Fibroblast of skin of right quadriceps (primary cell): Measurements from ENCODE around the gene ATP6V1D.
"Not testable (repeated sequence)": the region's sequence is repeated elsewhere in the genome, so short reads cannot be mapped to it uniquely, and the experiment has no call there.

ENCODE experiments used
- DNase-seq: peaks from one replicate; pipeline ENCODE4 v3.0.0-alpha.2; 2013

Gene ATP6V1D

DNA sequence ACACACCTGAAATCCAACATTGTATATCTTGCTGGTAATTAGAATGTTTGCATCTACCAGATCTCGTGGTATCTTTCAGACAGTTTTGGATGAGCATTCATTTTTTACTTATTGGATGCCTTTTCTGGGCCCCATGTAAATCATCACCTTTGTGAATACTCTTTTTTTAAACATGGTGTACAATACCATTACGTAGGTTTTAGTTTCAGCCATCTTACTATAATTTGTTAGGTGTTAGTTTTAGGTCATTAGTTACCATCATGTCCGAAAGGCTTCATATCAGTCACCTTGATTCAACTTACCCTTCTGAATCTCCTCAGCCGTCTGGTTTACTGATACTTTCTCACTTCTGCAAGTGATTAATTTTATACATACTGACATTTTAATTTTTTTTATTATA, 5.9 kb upstream of the ATP6V1D start:
- no peak for DNase-seq

DNA sequence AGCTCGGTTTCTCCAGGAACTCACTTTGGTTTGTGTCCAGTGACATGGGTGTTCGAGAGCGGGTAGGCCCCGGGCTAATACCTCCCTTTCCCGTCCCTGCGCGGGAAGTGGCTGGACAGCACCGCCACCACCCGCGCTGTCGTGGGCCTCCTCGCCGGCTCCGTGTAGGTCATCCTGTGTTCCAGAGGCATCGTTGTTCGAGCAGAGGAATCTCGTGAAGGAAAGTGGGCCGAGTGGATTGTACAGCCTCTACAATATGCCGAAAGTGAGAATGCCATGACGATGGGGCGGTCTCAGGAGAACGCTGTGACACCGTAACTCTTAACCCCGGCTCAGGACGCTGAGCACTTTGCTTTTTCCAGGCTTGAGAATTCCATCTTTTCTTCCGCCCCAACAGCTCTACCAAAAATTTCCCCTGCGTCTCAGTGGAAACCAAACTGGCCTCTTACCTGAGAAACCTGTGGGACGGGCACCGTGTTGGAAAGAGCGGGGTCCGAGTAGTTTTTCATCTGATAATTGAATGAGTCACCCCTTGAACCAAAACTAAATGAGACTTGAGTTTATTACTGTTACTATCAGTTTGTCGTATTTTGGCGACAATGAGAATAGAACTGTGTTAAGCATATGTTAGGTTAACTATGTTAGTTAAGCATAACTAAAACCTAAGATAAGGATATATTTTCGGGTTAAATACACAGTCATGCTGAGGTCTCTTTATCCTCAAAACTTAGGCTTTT, 1.0 kb upstream of the ATP6V1D start:
- DNase-seq = no peak

DNA sequence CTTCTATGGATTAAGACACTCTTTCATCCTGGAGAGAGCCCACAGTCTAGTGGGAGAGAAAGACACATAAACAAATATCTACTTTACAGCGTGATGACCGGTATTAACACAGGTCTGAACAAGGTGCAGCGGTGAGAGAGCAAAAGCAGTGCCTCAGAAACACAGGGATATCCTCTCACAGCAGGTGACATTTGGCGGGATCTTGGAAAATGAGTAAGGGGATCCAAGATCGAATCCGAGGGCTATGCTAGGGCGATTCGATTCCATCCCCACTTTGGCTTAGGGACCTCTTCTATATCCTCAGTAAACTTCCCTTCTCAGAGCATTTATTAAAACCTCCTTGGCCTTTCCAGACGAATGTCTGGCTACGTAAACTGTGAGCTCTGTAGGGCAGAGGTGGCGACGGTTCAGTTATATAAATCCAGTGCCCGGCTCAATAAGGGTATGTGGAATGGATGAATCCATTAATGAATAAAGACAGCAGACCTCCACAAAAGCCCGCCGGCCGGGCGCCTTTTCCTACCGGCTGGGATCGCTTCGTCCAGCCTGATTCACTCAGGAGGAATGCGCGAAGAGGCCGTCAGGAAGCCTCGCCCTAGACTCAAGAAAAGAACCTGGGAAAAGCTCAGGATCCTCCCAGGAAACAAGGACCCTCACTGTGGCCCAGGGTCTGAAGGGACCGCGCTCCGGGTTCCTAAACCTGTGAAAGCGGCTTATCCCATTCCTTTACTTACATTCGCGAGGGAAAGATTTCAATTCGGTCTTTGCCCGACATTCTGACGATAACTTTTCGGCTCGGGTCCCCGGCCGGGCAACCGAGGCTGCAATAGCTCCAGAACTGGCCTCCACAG, 455 bp downstream of the ATP6V1D start:
- DNase-seq = peak; percentile 62

DNA sequence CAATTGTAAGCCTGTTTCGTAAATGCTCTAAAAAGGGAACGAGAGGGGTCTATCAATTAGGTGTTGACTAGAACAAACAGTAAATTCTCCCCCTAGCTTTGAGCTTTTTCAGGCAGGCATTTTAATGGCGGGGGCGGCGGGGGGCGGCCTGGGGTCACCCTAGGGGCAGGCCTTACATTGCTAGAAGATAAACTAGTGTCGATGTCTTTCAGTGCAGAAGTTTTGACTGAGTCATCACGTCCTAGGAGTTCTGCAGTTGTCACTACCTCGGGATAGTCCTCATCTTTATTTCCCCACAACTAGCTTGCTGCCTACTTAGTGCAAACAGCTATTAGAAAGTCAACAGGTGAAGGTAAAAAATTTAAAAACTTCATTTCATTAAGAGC, 1.6 kb downstream of the ATP6V1D start:
- peak; percentile 13 for DNase-seq

DNA sequence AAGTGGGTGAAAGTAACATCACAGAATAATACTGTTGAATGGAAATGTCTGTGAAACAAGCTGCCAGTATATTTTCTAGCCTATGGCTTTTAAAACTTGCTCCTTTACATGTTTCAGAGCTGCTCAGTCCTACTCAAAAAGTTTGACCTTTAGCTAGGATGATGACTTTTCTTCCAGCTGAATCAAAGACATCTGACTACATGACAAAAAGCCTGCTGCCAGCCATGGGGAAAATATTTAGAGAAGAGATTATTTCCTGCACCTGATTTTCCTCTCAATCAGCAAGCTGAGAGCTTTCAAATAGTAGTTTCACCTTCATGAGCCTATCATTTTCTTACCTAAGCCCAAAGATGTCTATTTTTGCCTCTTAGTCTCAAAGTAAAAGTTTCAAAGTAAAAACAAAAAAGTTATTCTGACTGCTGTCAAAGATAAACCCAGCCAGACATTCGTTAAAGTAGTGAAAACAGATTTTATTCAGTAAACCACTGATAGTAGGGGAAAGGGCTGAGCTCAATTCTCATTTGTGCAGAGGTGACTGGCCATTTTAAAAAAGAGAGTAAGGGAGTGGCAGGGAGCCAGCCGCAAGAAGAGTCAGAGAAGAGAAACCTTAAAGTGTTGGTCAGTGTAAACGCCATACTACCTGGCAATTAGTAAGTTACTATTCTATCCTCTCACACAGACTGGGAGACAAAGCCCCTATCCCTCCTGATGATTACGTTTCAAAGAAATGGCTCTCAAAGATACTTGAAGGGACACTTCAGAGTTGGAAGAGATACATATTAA, 2.2 kb downstream of the ATP6V1D start:
- DNase-seq = no peak

DNA sequence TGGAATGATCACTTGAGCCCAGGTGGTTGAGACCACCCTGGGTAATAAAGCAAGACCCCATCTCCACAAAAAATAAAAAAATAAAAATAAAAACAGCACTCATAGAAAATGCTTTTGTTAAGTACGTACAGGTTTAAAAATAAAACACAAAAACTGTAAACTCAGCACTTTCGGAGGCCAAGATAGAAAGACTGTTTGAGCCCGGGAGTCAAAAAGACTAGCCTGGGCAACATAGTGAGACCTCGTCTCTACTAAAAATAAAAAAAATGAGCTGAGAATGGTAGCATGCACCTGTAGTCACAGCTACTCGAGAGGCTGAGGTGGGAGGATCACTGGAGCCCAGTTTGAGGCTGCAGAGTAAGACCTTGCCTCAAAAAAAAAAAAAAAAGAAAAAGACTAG, 7.5 kb downstream of the ATP6V1D start:
- no peak for DNase-seq

DNA sequence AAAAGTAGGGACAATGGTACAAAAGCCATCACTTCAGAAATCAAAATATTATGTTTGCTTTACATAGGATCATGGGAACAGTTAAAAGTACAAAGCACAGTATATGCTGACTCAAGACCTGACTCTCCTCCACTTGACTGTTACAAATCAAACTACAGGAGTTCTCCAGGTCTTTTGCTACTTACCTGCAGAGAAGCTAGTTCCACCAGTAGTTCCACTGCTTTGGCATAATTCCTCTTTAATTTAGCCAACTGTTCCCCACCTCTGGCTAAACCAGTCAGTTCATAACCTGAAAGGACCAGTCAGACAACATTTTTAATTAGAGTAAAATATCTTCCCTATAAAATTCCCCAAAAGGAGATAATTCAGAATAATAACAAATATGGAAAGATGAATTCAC, 14.0 kb downstream of the ATP6V1D start:
- no peak for DNase-seq

DNA sequence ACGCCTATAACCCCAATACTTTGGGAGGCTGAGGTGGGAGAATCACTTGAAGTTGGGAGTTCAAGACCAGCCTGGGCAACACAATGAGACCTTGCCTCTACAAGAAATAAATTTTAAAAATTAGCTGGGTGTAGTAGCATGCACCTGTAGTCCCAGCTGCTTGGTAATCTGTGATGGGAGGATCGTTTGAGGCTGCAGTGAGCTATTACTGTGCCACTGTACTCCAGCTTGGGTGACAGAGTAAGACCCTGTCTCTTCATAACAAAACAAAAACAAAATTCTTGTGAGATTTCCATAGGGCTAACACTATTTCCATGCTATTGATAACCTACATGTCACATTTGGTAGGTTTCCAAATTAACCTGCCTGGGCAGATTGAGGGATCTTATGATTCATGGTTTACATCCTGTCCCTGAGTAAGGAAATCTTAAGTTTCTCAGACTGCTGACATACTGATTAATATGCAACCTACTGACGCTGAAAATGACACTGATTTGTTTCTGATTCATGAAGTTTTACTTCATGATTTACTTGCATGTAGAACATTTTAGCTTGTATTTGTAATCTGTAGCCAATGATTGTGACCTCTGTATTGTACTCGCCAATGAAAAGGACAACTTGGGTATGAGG, 15.9 kb downstream of the ATP6V1D start:
- DNase-seq = no peak

DNA sequence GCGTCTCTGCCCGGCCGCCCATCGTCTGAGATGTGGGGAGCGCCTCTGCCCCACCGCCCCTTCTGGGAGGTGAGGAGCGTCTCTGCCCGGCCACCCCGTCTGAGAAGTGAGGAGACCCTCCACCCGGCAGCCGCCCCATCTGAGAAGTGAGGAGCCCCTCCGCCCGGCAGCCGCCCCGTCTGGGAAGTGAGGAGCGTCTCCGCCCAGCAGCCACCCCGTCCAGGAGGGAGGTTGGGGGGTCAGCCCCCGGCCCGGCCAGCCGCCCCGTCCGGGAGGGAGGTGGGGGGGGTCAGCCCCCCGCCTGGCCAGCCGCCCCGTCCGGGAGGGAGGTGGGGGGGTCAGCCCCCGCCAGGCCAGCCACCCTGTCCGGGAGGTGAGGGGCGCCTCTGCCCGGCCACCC, 18.4 kb downstream of the ATP6V1D start:
- DNase-seq = not testable (repeated sequence)

DNA sequence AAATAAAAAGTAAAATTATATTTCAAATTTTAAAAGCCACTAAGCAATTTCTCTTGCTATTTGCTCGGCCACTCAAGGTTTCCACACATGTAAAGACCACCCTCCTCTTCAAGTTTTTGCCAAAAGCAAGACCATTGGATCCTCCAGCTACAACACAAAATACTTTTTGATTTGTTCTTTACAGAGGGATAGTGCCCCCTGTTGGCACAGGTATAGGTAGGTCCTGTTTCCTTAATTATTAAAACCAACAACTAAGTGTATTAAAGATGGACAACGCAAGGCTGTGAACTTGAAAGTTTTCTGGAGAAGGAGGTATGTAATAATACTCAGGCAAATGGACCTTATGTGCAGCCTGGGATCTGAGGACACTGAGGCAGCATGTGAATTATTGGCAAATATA, 23.8 kb downstream of the ATP6V1D start:
- no peak for DNase-seq

DNA sequence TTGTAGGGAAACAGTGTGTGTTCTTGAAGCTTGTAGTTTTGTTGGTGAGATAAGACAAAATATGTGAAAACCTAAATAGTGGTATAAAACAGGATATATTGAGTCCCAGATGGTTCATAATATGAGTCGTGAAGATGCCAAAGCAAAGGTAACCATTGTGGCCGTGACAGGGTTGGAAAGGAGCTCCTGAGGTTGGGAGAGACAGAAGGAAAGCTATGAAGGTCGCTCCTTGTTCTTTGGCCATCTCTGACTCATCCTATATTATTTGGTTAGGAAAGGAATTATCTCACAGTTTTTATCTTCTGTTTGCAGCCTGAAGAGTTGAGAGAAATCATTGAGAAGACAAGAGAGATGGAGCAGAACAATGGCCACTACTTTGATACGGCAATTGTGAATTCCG, 27.1 kb downstream of the ATP6V1D start:
- DNase-seq = no peak

DNA sequence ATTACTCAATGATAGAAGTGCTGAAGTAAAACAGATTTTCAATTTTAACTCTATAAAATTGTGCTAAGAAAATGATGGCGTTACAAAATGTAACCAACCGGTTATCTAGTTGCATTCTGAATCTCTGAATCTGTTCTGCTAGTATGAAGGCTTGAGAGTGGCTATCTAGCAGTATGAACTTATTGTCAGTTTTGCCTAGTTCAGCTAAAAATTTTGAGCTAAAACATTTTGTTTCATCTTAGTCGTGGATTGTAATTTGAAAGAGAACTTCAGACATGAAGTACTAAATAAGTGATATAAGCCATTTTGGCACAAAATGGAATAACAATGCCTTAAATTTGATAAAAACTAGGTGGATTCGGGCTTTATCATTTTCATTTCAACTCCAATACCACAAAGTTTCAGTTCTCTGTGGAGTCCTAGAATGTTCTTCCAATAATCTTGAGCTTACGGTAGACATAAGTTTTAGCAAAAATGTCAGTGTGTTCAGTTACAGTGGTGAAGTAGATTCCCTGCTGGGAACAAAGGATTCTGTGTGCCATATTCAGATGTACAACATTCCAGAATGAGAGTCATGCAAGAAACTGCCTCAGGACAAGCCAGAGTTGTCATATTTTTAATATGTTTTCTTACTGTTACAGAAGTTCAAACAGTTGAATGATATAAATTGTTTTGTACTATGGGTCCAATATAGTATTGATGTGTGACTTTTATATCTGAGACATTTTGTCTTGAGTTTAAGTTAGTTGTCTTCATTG, 28.1 kb downstream of the ATP6V1D start:
- DNase-seq = peak; percentile 13

DNA sequence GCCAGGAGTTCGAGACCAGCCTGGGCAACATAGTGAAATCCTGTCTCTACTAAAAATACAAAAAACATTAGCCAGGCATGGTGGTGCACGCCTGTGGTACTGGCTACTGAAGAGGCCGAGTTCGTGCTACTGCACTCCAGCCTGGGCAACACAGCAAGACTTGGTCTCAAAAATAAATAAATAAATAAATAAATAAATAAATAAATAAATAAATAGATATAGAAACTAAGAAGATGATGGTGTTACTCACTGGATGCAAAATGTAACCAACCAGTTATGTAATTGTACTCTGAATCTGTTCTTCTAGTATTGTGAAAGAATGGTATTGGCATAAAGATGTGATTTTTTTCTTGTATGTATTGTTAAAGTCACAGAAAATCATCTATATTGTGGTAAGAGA, 29.9 kb downstream of the ATP6V1D start:
- DNase-seq = not testable (repeated sequence)

DNA sequence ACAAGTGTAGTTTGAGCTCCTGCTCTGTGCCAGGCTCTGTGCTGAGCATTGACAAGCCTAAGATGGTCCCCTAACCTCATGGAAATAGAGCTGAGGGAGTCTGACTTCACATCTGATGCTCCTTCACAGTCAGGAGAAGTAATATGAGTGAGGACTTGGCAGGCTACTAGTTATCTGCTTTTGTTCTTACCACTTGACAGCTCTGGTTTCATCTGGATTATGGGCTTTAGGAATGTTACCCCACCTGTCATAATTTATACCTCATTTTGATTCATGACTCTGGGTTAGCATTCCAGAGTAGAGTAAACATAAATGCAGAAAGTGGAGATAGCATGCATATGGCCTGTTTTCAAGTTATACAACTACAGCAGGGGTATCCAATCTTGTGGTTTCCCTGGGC, 40.5 kb downstream of the ATP6V1D start:
- peak; percentile 58 for DNase-seq

DNA sequence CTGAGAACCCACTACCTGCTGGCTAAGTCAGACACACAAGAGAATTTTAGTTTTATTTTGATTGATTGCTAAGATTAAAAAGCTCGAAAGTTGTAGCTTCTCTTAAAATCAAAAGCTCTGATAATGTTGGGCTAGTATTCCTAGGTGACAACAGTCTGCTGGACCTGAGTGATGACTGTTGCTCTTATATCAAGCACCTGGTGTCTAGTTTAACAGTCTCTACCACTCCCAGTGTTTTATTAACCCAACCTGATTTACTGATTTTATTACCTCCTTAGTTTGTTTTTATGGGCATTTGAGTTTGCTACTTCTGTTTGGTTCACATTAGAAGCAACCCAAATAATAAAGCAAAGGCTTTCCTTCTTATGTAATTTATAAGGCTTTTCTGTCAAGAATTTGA, 41.8 kb downstream of the ATP6V1D start:
- DNase-seq = no peak

DNA sequence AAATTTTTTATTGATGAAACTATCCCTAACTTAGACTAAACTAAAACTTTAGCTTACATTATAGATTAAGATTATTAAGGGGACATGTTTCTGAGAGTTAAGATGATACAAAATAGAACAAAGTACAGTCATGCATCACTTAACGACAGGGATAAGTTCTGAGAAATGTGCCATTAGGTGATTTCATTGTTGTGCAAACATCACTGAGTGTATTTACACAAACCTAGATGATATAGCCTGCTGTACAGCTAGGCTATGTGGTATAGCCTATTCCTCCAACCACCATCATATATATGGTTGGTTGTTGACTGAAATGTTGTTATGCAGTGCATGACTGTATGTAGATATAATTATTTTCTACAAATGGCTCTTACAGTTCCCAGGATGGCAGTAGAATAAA, 46.5 kb downstream of the ATP6V1D start:
- no peak for DNase-seq

DNA sequence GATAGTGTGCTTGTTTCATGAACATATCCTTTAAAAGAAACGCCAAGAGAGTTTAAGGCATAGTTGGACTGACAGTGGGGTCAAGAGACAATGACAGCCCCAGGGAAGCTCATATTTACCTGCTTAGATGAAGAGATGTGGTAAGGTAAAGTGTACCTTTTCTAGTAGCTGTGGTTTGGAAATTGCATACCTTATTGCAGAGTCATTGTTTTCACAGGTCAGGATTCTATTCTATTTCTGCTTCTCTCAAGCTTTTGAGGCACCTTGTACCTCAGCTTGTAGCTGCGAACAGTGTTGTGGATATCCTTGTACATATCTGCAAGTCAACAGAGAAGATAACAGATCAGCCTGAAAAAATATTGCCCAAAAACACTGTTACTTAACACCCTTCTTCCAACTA, 47.7 kb downstream of the ATP6V1D start:
- no peak for DNase-seq
